CD4-positive, alpha-beta T cell treated with Interleukin-6 for 4 hours (primary cell): ENCODE data around the gene GRB10.

ENCODE experiments used
- DNase-seq: peaks from one replicate; pipeline ENCODE4 v3.0.0-alpha.2; 2020; ENCODE audit warnings: mixed read lengths

GRB10 gene

DNA sequence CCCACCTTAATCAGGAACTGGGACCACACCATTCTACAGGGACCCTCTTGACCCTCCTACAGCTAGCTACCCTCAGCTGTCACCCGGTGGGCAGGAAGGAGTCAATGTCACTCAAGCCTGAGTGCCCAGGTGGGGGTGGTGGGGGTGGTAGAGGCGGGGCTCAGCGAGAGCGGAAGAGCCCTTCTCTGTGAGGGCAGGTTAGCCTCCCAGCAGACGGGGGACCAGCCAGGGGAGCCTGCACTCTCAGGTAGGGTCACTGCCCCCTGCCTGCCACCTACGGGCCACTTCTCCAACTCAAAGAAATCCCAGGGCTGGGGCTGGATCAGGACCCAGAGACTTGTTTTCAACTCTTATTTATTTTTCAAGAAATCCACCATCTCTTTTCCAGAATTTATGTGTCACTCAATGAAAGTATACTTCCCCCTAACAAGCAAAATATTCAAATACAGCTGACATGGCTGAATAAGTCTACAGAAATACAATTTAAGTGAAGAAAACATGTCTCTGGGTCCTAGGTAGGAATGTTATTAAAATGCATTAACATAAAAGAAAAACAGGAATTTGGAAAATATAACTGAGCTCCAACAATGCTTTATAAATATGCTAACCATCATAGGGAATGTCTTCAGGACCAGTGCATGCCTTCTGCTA is 154.1 kb downstream of the GRB10 start:
- DNase-seq = no peak

DNA sequence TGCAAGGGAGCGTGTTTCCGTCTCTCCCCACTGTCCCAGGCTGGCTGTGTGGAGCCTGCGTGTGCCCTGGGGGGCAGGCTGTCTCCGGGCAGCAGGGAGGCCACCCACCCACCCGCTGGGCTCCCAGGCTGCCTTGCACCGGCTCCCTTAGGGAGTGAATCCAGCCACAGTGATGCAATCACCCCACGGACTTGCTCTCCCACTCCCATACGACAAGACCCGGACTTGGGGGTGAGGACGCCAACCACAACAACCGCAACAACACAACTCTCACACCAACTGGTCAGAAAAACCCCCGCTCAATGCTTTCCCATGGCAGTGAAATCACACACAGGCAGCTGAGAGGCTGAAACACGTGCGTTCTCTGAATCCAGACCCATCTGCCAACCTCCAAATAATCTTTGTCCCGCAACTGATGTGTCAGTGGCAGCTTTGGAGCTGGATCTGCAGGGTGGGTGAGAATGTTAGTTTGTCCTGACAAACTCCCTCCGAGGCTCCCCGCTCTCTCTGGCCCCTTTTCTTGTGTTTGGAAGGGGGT is 154.8 kb downstream of the GRB10 start:
- no peak for DNase-seq

DNA sequence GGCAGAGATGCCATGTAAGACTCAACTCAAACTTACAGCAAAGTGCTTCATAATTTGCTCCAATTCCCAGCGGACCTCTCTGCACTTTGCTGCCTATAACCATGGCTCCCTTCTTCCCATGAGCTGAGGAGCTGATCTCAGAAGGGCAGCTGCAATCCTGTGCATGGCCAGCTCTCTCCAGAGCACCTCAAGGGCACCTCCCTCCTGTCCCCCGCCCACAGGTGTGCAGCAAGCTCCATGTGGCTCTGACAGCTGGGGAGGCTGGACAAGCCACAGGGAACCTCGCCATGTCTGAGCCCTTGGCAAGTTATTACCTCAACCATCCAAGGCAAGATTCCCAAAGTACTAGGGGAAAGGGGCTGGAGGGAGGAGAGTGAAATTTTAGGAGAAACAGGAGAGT is 156.4 kb downstream of the GRB10 start:
- DNase-seq = no peak

DNA sequence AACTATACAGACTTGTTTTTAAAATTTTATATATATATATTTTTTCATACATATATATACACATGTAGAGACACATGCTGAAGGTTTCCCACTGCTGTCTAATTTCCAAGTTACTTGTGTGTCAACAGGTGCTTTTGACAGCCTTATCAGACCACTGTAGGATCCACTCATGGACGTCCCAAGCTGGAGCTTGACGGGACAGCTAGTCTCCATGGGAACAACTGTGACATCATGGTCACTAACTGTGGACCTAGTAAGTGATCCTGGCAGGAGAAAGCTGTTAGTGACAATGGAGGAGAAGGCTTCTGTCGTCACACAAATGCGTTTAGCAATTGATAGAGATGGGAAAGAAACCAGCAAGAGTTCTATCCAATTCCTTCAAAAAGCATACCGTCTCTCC is 157.3 kb downstream of the GRB10 start:
- no peak for DNase-seq

DNA sequence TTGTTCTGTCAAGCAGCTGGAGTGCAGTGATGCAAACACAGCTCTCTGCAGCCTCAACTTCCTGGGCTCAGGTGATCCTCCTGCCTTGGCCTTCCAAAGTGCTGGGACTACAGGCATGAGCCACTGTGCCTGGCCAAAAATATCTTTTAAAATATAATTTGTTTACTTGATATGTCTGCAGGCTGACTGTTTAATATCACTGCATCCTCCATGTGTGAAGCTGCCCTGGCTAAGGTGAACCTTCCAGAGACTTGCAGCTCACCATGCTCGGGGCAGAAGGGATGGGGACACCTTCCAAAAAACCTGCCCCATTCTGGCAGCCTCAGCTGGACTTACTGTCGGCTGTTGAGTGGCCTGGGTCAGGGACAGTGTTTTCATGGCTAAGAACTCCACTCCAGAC is 159.9 kb downstream of the GRB10 start:
- no peak for DNase-seq

DNA sequence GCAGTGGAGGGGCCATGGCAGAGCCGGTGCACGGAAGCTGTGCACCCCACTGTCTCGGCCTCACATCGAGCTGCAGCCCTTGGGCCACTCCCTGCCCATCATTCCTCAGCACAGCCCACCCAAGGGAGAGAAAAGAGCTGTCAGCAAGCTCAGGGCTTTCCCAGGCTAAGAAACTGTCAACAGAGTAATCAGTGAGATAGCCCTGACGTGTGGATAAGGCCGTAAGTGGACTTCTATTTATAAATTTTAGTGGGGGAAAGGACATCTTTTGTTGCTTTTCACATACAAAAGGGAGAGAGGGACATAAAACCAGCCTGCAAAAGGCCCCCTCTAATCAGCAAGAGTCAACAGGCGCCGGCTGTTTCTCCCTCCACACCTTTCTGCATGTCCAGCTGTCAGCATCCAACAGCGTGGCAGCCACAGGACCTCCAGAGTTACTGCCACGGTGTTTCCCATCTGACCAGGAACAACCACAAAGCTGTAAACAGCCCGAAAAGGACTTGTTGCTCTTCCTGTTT is 160.7 kb downstream of the GRB10 start:
- DNase-seq = no peak

DNA sequence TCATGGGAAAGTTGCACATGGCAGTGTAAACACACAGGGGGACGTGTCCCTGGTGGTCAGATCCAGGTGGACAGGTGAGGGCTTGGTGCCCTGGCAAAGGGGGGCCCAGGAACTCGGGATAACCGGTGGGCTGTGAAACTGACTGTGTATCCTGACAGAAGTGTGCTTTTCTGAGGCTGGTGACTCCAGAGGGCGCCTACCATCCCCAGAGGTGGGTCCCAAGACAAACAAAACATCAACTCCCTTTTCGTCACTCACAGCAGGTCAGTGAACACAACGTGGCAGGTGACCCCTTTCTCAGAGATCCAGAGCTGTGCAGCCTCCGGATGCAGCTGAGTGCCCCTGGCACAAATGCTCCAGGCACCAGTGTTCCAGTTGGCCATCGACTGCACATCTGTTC is 161.5 kb downstream of the GRB10 start:
- no peak for DNase-seq

DNA sequence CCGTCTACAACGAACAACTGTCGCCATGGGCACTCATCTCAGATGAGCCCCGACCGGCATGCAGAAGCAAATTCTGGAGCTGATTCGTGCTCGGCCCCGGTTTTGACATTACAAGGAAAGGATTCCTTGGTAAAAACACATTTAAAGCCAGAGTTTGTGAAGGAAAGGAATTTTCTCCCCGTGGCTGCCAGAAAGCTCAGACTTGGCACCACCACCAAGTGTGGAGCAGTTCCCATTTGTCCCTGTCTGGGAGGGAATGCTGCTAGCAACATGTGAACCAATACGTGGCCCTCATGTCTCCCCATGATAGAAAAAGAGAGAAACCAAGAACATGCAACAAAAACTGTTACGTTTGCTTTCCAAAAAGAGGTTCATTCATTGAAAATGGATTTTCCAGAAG is 162.3 kb downstream of the GRB10 start:
- DNase-seq = no peak

DNA sequence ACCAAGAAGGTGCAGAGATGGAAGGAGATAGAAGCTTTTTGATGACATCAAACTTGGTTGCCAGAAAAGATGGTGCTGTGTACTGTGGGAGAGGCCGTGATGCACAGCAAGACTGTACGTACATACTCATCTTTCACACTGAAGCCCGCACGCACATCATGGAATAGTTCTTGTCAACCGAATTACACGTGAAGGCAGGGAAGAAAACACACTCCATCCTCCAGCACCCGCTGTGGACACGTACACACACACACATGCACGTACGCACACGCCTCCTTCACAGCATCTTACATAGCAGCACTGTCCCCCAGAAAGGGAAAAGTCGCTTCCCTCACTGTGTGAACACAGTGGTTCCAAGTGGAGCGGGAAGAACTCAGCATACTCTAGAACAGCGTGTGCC is 163.0 kb downstream of the GRB10 start:
- no peak for DNase-seq

DNA sequence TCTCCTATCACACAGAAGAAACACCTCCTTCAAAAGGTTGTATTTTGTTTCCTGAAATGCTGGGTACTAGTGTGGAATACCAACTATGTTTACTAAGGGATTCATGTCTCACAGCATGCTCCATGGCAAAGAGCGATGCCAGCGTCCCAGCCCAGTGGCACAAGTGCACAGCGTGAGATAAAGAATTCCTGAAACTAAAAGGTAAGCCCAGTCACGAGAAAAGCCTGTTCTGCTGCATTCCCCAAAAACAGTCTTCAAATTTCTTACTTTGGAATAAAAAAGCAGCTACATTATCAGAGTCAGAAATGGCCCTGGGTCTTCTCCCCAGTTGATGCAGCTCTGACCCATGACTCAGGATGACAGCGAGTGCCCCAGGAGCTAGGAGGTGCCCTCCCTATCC is 164.4 kb downstream of the GRB10 start:
- no peak for DNase-seq

DNA sequence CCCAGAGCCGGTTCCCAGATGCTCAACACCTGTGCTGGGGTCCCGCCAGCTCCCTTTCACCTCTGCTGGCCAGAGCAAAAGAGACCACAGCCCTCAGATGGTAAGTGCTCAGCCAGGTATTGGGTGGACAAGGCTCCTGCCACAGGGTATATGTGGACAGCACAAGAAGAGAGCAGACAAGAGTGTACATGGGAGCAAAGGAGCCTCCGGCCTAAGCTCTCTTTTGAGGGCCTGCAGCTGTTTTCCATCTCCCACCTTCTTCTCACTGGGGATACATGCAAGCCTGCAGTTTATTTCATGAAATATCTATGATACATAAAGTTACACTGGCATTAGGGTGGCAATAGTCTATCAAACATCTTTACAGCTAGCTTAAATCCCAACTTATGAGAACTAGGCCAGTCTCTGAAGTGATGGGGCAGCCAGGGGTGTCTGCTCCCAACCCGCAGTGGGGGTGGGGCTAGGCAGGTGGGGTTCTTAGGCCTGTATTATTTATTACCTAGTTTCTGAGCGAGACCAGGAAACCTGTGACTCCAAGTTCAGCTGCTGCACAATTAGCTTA is 167.1 kb downstream of the GRB10 start:
- no peak for DNase-seq

DNA sequence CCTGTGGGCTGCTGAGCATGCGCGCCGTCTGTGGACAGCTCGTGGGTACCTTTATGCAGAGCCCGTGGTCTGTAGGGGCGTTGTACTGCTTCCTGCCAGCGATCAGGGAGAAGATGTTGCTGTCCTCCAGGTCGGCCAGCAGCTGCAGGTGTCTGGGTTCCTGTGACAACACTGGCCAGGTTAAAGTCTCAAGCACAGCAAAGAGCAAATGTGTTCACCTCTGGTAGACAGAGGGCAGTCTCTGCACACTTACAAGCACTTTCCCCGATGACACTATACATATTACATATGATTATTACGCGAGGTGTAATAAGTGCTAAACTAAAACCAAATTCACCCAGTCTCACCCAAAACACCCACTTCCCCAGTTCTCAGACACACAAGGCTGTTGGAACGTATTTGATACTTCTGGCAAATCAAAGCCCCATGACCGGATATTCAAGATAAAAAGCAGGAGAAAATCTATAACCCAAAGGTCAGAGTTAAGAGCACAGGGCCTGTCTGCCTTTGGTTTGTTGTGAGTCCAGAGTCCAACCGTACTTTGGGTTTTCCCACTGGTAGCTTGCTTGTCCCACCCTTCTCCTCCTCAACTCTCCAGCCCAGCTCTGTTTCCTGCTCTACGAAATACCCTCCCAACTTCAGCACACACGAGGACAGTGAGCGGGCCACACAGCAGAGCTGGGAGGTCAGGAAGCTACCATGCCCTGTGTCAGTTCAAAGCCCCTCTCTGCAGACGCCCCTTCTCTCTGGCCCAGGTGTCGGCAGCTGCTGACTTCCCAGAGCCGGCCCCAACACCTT is 167.8 kb downstream of the GRB10 start:
- DNase-seq = peak; percentile 10

DNA sequence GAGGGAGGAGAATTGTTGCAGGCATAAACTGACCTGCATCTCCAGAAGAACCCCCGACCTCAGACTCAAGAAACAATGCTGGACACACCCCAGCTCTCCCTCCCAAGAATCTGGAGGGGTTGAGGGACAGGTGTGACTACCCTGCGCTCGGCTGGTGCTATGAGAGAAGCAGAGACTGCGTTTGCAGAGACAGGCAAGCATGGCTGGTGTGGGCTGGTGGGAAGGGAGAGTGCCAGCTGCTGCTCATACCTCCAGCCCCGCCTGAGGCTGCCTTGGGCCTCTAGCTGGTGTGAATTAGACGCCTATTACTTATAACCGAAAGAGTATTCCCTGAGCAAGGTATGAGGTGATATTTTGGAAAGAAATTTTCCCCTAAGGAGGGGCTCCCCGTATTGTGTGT is 169.2 kb downstream of the GRB10 start:
- no peak for DNase-seq

DNA sequence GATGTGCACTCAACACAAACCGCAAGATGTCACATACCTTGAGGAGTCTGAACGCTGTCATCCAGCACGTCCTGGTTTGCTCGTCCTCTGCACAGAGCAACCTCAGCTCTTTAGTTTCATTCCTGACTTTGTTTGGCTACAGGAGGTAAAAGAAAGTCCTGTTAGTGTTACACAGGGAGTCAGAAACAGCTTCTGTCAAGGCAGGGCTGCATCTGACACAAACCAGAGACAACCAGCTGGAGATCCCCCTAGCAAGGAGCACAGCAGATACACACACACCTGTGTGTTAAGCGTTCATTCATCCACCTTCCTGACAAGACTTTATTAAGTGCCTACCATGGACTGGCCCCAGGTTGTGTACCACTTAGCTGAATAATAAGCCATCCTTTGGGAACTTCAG is 170.0 kb downstream of the GRB10 start:
- DNase-seq = no peak

DNA sequence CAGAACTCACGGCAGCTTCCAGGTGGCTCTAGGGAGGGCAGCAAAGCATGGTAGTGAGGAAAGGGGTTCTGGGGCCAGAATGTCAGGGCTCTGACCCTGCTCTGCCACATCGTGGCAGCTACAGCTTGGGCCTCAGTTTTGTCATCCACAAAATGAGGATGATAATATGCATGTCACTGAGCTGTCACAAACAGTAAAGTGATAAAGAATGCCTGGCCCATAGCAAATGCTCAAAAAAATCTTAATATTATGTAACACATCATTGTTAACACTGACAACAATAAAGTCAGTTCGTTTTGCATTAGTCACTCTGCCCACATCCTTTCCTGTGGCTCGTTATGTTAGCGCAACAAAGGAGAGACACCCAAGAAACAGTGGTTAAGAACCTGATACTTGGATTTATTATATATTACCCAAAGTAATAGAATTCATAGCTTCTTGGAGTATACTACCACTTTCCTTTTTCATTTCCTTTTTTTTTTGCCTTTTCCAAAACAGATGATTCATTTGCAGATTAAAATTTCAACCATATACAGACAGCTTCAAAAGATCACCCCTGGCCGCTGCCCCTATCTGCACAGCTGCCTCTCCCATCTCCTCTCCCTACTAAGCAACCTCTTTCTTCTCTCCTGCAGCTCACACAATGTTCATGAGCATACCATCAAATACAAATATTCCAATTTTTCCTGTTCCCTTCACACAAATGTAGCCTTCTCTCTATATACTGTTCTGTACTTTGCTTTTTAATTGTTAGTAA is 172.0 kb downstream of the GRB10 start:
- DNase-seq = peak; percentile 55

DNA sequence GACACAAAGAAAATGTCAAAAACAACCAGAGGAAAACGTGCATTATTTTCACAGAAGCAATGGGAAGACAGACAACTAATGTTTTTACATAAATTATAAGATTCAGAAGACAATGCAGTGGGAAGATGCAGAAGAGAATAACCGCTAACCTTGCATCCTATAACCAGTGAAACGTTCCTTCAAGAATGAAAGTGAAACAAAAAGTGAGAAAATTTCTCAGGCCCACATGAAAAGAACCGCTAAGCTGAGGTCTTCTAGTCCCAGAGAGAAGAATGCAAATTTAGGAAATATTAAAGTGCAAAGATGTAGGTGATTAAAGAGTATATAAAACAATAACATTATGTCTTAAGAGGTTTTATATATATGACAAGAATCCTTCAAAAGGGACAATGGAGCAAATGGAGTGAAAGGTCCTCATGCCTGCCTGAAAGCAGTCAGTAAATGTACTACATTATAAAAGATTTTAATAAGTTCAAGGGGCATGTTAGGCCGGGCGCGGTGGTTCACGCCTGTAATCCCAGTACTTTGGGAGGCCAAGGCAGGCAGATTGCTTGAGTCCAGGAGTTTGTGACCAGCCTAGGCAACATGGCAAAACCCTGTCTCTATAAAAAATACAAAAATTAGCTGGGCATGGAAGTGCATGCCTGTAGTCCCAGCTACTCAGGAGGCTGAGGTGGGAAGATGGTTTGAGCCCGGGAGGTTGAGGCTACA is 174.3 kb downstream of the GRB10 start:
- no peak for DNase-seq

DNA sequence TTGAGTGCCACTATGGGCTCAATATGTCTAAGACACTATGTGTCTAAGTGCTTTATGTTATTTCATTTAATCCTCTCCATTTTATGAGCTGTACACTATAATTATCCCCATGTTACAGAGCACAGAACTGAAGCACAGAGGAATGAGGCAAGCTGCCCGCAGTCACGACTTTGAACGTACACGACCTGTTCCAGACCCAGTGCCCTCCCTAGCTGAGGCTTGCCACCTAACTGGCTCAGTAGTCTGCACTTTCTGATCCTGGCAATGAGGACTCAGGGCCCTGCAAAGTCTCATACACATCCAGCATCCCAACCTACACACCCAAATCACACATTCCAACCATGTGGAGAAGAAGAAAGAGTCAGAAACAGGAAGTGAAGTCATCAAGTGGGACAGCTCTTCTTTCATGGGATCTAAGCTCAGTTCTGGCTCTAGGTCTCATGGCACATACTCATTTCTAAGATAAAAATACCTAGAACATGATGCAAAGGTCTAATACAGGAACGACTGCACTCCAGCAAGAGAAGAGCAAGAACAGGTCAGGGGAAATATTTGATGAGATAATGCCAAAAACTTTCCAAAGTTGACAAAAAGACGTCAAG is 175.1 kb downstream of the GRB10 start:
- no peak for DNase-seq

DNA sequence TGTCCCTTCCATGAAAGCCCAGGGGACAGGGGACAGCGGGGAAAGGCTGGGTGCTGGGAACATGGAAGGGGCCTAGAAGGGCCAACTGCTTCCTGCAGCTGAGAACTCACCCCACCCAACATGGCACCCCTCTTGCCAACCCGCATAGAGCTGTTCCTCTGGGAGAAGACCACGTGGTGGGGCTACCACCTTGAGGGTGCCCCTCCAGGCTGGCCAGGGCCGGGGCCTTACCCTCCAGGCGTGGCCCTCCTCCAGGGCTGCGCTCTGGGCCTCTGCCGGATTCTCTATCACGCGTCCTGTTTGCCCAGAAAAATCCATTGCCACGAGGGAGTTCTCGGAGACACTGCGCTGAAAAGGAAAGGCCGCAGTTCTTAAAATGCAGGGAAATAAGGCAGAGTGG is 177.6 kb downstream of the GRB10 start:
- no peak for DNase-seq

DNA sequence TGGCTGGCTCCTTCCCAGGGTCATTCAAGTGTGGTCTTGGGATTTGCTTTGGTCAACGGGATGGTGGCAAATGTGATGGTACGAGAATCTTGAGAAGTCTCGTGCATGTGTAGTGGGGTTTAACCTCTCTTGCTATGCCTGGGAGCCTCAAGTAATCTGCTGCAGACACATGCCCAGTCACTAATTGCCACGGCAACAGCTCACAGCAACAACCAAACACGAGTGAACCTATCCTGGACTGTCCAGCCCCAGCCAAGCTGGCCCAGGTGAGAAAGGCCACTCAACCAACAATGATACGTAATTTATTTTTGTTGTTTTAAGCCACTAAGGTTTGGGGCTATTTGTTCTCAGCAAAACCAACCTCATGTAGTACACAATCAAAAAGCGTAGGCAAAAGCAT is 179.4 kb downstream of the GRB10 start:
- DNase-seq = no peak

DNA sequence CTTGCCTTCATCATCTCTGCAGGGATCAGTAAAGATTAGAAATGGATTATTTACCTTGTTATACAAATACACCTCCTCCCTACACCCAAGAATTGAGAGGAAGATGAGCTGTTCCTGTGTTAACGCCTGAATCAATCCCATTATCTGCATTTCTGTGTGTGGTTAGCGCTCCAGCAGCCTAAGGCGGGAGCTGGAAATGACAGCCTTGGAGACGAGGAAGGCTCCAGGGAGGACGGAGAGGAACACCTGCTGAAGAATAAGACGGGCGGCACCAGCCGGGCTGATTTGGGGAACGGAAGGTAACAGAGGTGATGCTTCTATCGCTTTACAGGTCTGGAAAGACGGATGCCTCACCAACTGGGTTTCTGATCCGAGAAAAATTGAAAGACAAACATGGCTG is 183.3 kb downstream of the GRB10 start:
- no peak for DNase-seq

DNA sequence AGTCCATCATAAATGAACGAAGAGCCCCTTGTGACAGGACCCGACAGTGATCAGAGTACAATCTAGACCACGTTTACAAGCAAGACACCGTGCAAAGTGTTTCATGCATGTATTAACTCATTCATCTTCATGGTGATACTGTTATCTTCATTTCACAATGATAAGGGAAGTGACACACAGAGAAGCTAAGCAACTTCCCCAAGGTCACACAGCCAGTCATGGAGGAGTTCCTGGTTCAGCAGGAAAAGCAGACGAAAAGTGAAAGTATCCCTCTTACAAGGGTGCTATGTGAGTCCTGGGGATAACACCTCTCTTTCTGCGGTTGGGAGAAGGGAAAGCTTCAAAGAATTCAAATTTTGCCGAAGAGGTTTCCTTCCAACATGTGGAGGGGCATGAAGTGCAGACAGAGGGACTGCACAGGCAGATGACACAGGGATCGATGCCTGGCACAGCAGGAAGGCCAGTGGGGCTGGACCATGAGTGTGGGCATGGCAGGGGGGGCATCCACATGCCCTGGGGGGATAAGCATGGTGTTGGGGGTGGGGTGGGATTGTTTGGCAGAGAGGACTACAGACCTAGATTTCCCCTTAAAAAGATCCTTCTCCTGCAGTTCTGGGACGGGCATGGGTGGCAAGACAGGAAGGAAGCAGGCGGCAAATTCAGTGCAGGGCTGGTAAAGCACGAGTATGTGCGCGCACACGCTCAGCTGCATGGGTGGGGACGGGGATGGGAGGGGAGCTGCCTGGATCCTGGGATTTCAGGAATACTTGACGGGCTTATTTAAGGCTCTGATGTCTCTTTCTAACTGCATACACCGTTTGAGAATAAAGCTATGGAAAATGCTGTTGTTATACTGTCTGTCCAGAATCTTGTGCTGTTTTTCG is 184.0 kb downstream of the GRB10 start:
- no peak for DNase-seq
